Fibroblast of lung (primary cell): Measurements from ENCODE around the gene DUS4L.

Experiments
- EZH2 ChIP-seq: IDR thresholded peaks from 2 replicates; pipeline ENCODE4 v1.5.1; 2012; ENCODE audit warnings: low read length, control low read depth, mild to moderate bottlenecking; ENCODE audit errors: missing control alignments
- TF ChIP-seq, protein P1 (sequence below), 2 donors: IDR thresholded peaks in 1 of 2; conservative IDR thresholded peaks in 1 of 2; 1 replicate in 1 of 2; 2 replicates in 1 of 2; pipeline ENCODE4 v1.5.1; 2011 to 2012; ENCODE audit warnings: low read length in 2 of 2, control low read depth in 1 of 2, inconsistent platforms in 1 of 2, low read depth in 1 of 2, mild to moderate bottlenecking in 1 of 2

DNA sequence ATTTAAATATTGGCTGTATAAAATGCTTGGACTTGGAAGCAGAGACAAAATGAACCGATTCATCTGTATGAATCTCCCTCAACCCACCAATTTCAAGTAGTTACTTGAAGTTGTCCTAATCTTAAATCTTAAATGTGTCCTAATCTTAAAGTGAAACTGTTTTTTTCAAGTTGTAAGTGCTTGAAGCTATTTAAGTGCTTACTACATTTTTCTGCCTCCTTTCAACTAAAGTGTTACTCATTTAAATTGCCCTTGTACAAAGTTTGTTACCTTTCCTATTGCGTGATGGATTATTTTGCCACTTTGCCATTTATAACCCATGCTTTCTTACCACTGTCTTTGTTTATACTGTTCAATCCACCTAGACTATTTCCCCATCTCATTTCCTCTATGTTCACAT is 19.1 kb downstream of the DUS4L start:
- TF ChIP-seq, protein P1, sequence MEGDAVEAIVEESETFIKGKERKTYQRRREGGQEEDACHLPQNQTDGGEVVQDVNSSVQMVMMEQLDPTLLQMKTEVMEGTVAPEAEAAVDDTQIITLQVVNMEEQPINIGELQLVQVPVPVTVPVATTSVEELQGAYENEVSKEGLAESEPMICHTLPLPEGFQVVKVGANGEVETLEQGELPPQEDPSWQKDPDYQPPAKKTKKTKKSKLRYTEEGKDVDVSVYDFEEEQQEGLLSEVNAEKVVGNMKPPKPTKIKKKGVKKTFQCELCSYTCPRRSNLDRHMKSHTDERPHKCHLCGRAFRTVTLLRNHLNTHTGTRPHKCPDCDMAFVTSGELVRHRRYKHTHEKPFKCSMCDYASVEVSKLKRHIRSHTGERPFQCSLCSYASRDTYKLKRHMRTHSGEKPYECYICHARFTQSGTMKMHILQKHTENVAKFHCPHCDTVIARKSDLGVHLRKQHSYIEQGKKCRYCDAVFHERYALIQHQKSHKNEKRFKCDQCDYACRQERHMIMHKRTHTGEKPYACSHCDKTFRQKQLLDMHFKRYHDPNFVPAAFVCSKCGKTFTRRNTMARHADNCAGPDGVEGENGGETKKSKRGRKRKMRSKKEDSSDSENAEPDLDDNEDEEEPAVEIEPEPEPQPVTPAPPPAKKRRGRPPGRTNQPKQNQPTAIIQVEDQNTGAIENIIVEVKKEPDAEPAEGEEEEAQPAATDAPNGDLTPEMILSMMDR (conservative IDR thresholded peaks at IDR 0.05 in 1 of 2, IDR thresholded peaks at IDR 0.05 in 1 of 2; ENCODE audit: low read depth in 1 of 2, low read length in 2 of 2), result no peak
- no peak for TF ChIP-seq EZH2
